GM10266 (cell line): ENCODE measurements around the gene DCAF6.

Experiments
- DNase-seq: peaks from one replicate; pipeline ENCODE4 v3.0.0; 2012; ENCODE audit errors: extremely low spot score
- CTCF ChIP-seq: IDR thresholded peaks from 2 replicates; pipeline ENCODE4 v1.5.1; 2012; ENCODE audit warnings: mild to moderate bottlenecking, low read depth; ENCODE audit not compliant: control insufficient read depth, insufficient read depth; ENCODE audit errors: missing control alignments

Gene DCAF6

GRCh38 chr1:167912294-167912693 is 24.2 kb upstream of the DCAF6 start:
- TF ChIP-seq CTCF: no peak
- no peak for DNase-seq

- DNase-seq: no peak
- TF ChIP-seq CTCF: no peak
These were observed 22.5 kb upstream of the DCAF6 start, which contains the start of gene ADCY10 for GRCh38 chr1:167913895-167914496. ADCY10 (minus strand) TSS chr1:167914134; CDS start chr1:167905140, 8,994 bp downstream.

- DNase-seq: no peak
- TF ChIP-seq CTCF: no peak
These were observed 20.9 kb upstream of the DCAF6 start for GRCh38 chr1:167915569-167915968.

GRCh38 chr1:167916766-167917511 is 19.5 kb upstream of the DCAF6 start:
- DNase-seq: no peak
- TF ChIP-seq CTCF: no peak

GRCh38 chr1:167922023-167922422 is 14.5 kb upstream of the DCAF6 start:
- DNase-seq: peak; percentile 30
- TF ChIP-seq CTCF: no peak

GRCh38 chr1:167922611-167923074 is 13.8 kb upstream of the DCAF6 start:
- TF ChIP-seq CTCF: no peak
- DNase-seq: no peak
